HPDE6-E6E7 (cell line): ENCODE measurements around the gene ASXL3.

Experiments used
- DNase-seq: peaks from one replicate; pipeline ENCODE4 v3.0.0; 2011; ENCODE audit warnings: missing footprints; ENCODE audit errors: extremely low spot score

ASXL3 gene

GRCh38 chr18:33583901-33584300, 5.9 kb downstream of the ASXL3 start:
- DNase-seq, result no peak

GRCh38 chr18:33584548-33585430, 6.8 kb downstream of the ASXL3 start:
- no peak for DNase-seq

DNA sequence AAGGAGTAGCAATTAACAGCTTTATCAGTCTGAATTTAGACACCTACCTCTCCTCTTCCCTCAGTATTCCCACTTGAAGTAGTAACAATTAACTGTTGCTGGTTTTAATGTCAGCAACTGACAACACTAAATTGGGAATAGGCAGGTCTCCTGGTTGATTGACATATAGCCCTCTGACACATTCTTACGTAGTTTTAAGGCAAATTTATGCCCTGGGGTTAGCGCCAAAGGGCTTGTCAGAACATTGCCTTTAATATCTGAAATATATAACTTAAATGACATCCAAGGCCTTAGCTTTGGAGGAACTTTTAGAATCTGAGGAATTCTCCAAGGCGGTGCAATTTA, 7.4 kb downstream of the ASXL3 start:
- DNase-seq, result no peak

DNA sequence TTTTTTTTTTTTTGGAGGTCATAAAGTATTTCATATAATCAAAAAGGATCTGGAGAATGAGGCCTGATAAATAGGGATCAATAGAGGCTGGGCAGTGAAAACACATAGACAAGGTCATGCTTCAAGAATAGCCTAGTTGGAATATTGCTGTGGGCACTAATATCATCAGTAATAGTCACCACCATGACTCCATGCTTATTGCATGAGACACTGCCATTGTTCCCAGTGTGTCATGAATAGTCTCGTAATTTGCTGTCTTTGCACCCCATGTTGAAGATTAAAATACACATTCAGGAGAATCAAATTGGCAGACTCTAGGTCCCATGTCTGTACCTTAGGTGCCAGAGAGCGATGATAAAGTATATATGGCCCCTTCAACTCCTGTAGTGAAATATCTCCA, 10.3 kb downstream of the ASXL3 start:
- DNase-seq, result no peak

- no peak for DNase-seq
Measured at GRCh38 chr18:33593261-33593660, 15.2 kb downstream of the ASXL3 start.

DNA sequence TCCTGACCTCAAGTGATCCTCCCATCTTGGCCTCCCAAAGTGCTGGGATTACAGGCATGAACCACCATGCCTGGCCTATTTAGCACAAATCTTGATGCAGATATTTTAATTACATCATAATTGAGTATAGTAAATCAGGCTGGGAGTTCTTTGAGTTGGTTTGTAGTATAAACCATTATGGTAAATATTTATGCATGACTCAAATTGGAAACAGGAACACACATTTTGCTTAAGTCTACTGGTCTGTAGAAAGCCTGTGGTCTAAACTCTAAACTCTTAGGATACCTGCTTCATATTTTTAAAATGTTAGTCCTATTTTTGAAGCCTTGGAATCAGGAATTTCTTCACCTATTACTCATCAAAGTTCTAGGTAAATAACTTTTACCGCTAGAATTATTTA, 16.8 kb downstream of the ASXL3 start:
- no peak for DNase-seq

DNA sequence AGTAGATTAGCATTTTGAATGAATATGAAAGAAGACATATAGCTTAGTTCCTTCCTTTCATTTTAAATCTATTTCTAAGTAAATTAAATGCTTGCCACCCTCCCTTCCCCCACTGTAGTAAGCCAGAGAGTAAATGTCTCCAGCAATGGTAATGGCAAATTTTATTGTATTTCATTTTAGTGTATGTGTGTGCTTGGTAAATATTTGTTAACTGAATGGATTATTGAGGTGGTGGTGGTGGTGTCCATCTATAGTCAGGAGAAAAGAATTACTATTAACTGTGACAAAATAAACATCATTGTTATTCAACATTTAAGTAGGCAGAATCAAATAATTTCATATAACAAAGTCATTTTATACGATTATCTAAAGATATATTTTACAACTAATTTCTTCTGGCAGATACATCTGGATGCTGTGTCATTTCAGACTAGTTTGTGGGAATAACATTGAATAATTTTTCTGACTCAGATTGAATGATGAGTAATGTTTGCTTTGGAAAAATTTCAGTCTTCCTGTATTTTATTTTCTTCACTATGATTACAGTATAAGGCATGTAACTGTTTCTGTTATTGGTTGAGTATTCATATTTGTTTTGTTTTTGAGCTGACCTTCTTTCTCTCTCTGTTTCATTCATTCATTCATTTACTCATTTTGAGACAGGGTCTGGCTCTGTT, 18.3 kb downstream of the ASXL3 start:
- DNase-seq, result no peak

GRCh38 chr18:33600846-33601245, 22.8 kb downstream of the ASXL3 start:
- no peak for DNase-seq

DNA sequence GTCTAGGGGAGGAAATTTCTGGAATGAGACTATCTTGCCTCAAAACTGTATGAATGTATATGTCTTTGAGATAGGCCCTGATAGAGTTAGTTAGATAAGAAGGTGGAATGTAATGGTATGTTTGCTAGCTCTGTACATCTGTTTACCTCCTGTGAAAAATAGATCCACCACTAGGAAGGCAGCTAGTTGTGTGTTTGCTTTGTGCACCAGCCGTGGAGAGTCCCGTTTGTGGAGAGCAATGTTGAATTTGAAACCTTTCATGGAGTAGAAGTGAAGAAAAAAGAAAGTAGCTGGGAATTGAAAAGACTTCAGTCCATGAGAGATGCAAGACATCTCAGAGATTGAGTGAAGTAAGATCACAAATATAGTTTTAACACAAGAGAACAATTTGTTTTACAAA, 25.4 kb downstream of the ASXL3 start:
- DNase-seq, result no peak

- DNase-seq, result no peak
Measured at GRCh38 chr18:33605250-33605649, 27.2 kb downstream of the ASXL3 start.

- DNase-seq, result no peak
Measured at GRCh38 chr18:33606621-33607020, 28.6 kb downstream of the ASXL3 start.

DNA sequence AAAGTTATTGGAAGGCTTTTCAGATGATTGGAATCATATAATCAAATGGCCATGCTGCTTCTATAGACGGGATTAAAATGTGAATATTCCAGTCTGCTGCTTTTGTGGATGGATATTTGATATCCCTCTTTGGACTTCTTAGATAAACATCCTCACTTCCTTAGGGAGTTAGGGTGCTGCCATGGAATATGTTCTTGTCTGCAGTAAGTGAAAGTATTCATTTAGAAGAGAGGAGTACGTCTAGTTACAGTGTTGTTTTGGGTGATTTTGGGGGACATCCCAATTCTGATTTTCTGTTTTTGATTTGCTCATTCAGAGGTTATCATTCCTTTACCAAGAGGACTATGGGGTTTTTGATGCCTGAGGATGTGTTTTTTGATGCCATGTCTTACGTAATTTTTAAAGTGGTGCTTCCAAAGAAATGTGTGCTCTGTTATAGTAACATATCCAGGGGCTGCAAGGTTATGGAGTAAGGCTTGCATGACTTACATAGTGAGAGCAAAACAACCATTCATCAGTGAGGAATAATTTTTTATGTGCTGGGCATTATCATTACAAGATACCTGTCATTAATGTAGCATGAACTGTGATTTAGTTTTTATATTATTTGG, 33.6 kb downstream of the ASXL3 start:
- DNase-seq, result no peak

- DNase-seq, result no peak
Measured at GRCh38 chr18:33612632-33613031, 34.6 kb downstream of the ASXL3 start.

- DNase-seq, result no peak
Measured at GRCh38 chr18:33616556-33616955, 38.5 kb downstream of the ASXL3 start.

DNA sequence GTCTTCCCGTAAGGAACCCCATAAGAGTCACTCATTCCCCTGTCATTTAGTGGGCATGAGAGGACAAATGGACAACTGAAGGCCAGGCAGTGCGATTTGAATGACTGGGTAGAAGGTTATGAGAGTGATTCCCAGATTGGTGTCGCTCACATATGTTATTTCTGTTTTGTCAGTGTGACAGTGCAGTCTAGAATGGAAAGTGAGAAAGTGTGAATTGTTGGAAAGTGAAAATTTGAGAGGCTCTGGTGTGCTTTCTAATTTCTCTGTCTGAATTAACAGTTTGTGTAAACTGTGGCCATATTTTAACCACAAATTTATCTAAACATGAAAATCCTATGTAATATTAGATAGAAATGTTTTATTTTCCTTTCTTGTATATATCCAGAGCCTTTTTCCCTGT, 49.1 kb downstream of the ASXL3 start:
- DNase-seq, result no peak

DNA sequence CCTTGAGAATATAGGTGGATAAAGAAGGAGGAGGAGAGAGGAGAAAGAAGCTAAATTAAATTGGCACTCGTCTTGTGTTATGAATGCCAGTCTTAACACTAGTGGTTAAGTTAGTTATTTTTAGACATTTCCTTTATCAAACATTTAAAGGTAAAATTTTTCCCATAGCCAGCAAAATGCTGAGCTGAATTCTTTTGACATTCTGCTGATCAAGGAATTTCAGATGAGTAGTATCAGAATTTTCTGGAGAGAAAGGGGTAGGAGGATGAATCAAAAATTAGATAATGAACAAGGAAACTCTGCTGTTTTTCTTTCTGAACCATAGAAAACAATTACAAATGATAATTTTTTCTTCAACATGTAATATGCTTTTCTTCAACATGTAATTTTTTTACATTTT, 52.5 kb downstream of the ASXL3 start:
- no peak for DNase-seq

DNA sequence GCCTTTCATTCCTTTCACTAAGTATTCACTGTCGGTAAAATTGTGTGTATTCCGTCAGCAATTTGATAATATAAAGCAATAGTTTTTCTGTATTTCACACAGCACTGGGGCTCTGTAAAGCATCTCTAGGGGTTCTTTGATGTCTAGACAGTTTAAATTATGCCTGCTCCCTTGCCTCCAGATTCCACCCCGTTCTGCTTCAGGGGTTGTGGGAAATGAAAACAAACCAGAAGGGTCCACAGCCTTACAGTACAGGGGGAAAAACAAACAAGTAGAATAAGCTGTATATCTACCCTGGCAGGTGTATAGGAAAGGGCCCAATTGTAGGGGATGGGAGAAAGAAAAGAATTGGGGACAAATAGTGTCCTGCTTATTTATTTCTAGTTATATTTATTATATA, 63.1 kb downstream of the ASXL3 start:
- DNase-seq, result no peak

DNA sequence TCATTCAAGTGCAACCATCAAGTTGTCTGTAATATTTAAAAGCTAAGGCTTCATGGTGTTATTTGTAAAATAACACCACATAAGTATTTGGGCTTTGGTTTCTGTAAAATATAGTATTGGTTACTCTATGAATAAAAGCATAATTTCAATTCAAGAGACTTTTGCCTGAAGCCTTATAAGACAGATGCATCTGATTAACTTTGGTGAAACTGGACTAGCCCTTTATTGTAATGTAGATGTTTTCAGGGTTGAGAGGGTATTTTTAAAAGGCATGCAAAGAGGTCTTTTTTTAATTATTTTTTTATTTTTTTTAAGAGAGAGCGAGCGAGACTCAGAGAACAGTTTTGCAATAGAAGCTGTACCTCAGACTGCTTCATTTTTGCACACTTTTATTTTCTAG, 66.5 kb downstream of the ASXL3 start:
- DNase-seq, result no peak

DNA sequence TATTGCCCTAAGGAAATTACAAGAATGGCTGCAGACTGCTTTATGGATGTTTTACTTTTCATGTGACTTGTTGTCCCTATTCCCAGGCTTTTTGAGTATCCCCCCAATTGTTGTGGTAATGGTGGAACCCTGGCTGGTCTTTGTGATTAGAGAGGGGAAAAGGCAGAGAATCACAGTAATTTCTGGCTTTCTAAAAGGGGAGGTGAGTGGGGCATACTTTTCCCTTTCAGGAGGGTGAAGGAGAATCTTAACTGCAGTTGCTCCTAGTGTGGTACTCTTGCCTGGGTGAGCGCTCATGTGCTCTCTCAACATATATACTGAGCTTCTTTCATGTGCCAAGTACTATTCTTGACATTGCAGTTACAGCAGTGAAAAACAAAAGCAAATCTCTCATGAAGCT, 69.3 kb downstream of the ASXL3 start:
- no peak for DNase-seq

- DNase-seq, result no peak
Measured at GRCh38 chr18:33652635-33653034, 74.6 kb downstream of the ASXL3 start.

GRCh38 chr18:33653231-33653630, 75.2 kb downstream of the ASXL3 start:
- DNase-seq, result no peak

GRCh38 chr18:33656889-33657448, 79.0 kb downstream of the ASXL3 start:
- no peak for DNase-seq
